ENCODE data around the gene OR6S1.

- TF ChIP-seq CTCF (conservative IDR thresholded peaks at IDR 0.05; ENCODE audit: low read depth, low read length) (no peak), EZH2 (IDR thresholded peaks at IDR 0.05; ENCODE audit: low read length, unreplicated experiment) (no peak)
Observed at GRCh38 chr14:20592574-20592973, 48.9 kb downstream of the OR6S1 start.
